GM23338 (cell line): ENCODE data around the gene KCNA3. TPM values are rescaled to one million over a fixed set of nuclear protein-coding genes. Genes with fewer than 3 reads are reported as not detected.
"Not testable (repeated sequence)": the region's sequence is repeated elsewhere in the genome, so short reads cannot be mapped to it uniquely, and the experiment has no call there.

Experiments used
- ATAC-seq: fragments of 200-7000 bp; cut with Tn5 transposase; 3 replicates; pipeline ENCODE4 v1.9.1; 2020
- DNase-seq: peaks from one replicate; pipeline ENCODE4 v3.0.0-alpha.2; 2015; ENCODE audit warnings: low spot score
- H2AFZ ChIP-seq: fragments of 200-600 bp; sonication (generic); 2 replicates; pipeline ENCODE4 v1.8.0; 2016; ENCODE audit warnings: antibody characterized with exemption, mild to moderate bottlenecking, moderate library complexity
- H3F3A ChIP-seq: fragments of 200-600 bp; sonication (generic); replicated peaks from 2 replicates; pipeline ENCODE4 v1.8.0; 2017; ENCODE audit warnings: antibody characterized with exemption, mixed run types, low read depth
- H3K27ac ChIP-seq: fragments of 200-600 bp; sonication (generic); 2 replicates; pipeline ENCODE4 v1.6.1; 2016; ENCODE audit warnings: low read depth
- H3K27me3 ChIP-seq: fragments of 200-600 bp; sonication (generic); 2 replicates; pipeline ENCODE4 v1.8.0; 2016; ENCODE audit warnings: mild to moderate bottlenecking, mixed run types, moderate library complexity; ENCODE audit not compliant: insufficient read depth
- H3K36me3 ChIP-seq: fragments of 200-600 bp; sonication (generic); 2 replicates; pipeline ENCODE4 v1.8.0; 2016; ENCODE audit warnings: mild to moderate bottlenecking; ENCODE audit not compliant: insufficient read depth
- H3K4me1 ChIP-seq: fragments of 200-600 bp; sonication (generic); 2 replicates; pipeline ENCODE4 v1.8.0; 2016; ENCODE audit warnings: mild to moderate bottlenecking, moderate library complexity; ENCODE audit not compliant: insufficient read depth
- H3K4me2 ChIP-seq: fragments of 200-600 bp; sonication (generic); 2 replicates; pipeline ENCODE4 v1.7.1; 2017; ENCODE audit warnings: mixed run types
- H3K4me3 ChIP-seq: fragments of 200-600 bp; sonication (generic); 2 replicates; pipeline ENCODE4 v1.6.1; 2016; ENCODE audit warnings: mixed run types
- H3K79me2 ChIP-seq: fragments of 200-600 bp; sonication (generic); replicated peaks from 2 replicates; pipeline ENCODE4 v1.8.0; 2017; ENCODE audit warnings: mild to moderate bottlenecking; ENCODE audit not compliant: insufficient read depth
- H3K9me2 ChIP-seq: fragments of 200-600 bp; sonication (generic); 2 replicates; pipeline ENCODE4 v1.8.0; 2017; ENCODE audit not compliant: insufficient read depth
- H4K20me1 ChIP-seq: fragments of 200-600 bp; sonication (generic); replicated peaks from 2 replicates; pipeline ENCODE4 v1.8.0; 2017; ENCODE audit warnings: mild to moderate bottlenecking; ENCODE audit not compliant: insufficient read depth
- H3K27ac Mint-ChIP-seq: 2 replicates; pipeline ENCODE4 v1.8.0; 2020; ENCODE audit warnings: inconsistent platforms, mild to moderate bottlenecking, moderate library complexity, mixed read lengths
- H3K27me3 Mint-ChIP-seq: 3 replicates; pipeline ENCODE4 v1.8.0; 2022; ENCODE audit warnings: low read depth, mild to moderate bottlenecking, moderate library complexity, mixed read lengths, inconsistent platforms; ENCODE audit not compliant: insufficient read depth, poor library complexity
- H3K36me3 Mint-ChIP-seq: 3 replicates; pipeline ENCODE4 v1.8.0; 2021; ENCODE audit warnings: low read depth, mild to moderate bottlenecking, inconsistent platforms, moderate library complexity, mixed read lengths
- H3K4me1 Mint-ChIP-seq: 3 replicates; pipeline ENCODE4 v1.8.0; 2020; ENCODE audit warnings: mild to moderate bottlenecking, inconsistent platforms, mixed read lengths
- H3K4me3 Mint-ChIP-seq: 3 replicates; pipeline ENCODE4 v1.8.0; 2021; ENCODE audit warnings: moderate library complexity, mild to moderate bottlenecking, inconsistent platforms, mixed read lengths
- H3K9me3 Mint-ChIP-seq: 3 replicates; pipeline ENCODE4 v1.8.0; 2020; ENCODE audit warnings: moderate library complexity, mild to moderate bottlenecking, inconsistent platforms, mixed read lengths
- CREB1 ChIP-seq: fragments of 250-450 bp; sonication (Bioruptor Pico); IDR thresholded peaks from 2 replicates; pipeline ENCODE4 v1.5.0; 2020; ENCODE audit warnings: low read depth, mild to moderate bottlenecking, moderate library complexity
- EZH2 ChIP-seq: fragments of 200-600 bp; sonication (generic); IDR thresholded peaks from one replicate; pipeline ENCODE4 v1.8.0; 2017; ENCODE audit warnings: antibody characterized with exemption, mild to moderate bottlenecking, low read depth; ENCODE audit not compliant: unreplicated experiment
- EZH2phosphoT487 ChIP-seq: fragments of 200-600 bp; sonication (generic); IDR thresholded peaks from one replicate; pipeline ENCODE4 v1.8.1; 2018; ENCODE audit warnings: antibody characterized with exemption; ENCODE audit not compliant: unreplicated experiment
- JUNB ChIP-seq: IDR thresholded peaks from one replicate; pipeline ENCODE4 v1.6.1; 2016; ENCODE audit warnings: antibody characterized with exemption; ENCODE audit not compliant: unreplicated experiment
- REST ChIP-seq: IDR thresholded peaks from one replicate; pipeline ENCODE4 v1.6.1; 2018; ENCODE audit warnings: antibody characterized with exemption; ENCODE audit not compliant: unreplicated experiment
- ZNF114 ChIP-seq: fragments of 250-450 bp; sonication (Bioruptor Pico); IDR thresholded peaks from 2 replicates; pipeline ENCODE4 v1.5.0; 2020; ENCODE audit warnings: mild to moderate bottlenecking, moderate library complexity
- ZNF331 ChIP-seq: fragments of 250-450 bp; sonication (Bioruptor Pico); IDR thresholded peaks from 2 replicates; pipeline ENCODE4 v1.5.0; 2020; ENCODE audit warnings: low read depth, mild to moderate bottlenecking, moderate library complexity
- ZNF462 ChIP-seq: fragments of 250-450 bp; sonication (Bioruptor Pico); IDR thresholded peaks from 2 replicates; pipeline ENCODE4 v1.5.0; 2020; ENCODE audit warnings: mild to moderate bottlenecking, moderate library complexity
- polyA plus RNA-seq: library from polyadenylated mRNA; unstranded; fragments of >200 nt; fragmentation: Nextera tagmentation; extraction: Ambion mirVana; gene quantifications from 2 replicates; pipeline ENCODE4 v1.2.1, GENCODE V29; 2016
- total RNA-seq: library from RNA; depleted of rRNA; stranded (reverse); fragments of >200 nt; shearing (Covaris generic); gene quantifications from 2 replicates; pipeline ENCODE4 v1.2.3, GENCODE V29; 2014

Gene KCNA3
- total and polyA plus RNA-seq, 2 experiments from 2014 or later, result 0.32 to 4.2 TPM

GRCh38 chr1:110659559-110659958 is 15.2 kb downstream of the KCNA3 start:
- H3K27me3 ChIP-seq, H3K36me3 ChIP-seq, ATAC-seq, H3K27me3 Mint-ChIP-seq, H3K9me3 Mint-ChIP-seq, H3K4me1 ChIP-seq, H4K20me1 ChIP-seq, H3K4me2 ChIP-seq, H3K36me3 Mint-ChIP-seq, H3K27ac Mint-ChIP-seq, H3F3A ChIP-seq, H3K27ac ChIP-seq, H3K9me2 ChIP-seq, DNase-seq, H3K4me3 Mint-ChIP-seq, H3K4me1 Mint-ChIP-seq, H3K79me2 ChIP-seq, H3K4me3 ChIP-seq, H2AFZ ChIP-seq: not testable (repeated sequence)

DNA sequence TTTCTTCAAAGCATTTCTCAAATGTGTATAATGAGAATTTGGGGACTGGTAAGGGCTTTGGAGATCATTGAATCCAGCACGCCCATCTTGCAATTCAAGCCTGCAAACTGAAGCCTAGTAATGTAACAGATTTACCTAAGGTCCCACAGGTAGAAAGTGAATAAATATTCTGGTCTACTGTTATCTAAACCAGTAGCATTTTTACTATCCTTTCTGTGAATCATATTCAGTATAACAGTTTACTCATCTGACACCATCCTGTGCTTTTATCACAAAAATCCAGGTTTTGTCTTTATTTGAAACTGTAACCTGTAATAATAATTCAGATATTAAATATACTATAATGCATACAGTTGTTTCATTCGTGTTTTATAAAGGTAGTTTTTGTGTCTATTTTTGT is 17.4 kb downstream of the KCNA3 start:
- Histone ChIP-seq H2AFZ (no peak overlapping the region), H3K27ac (no peak overlapping the region), H3K27me3 (no peaks in the 10 kb centered on the region), H3F3A (no peaks in the 10 kb centered on the region), H3K36me3 (no peaks in the 10 kb centered on the region), H3K9me2 (no peaks in the 10 kb centered on the region), H3K4me3 (no peak overlapping the region), H4K20me1 (no peaks in the 10 kb centered on the region), H3K4me2 (no peak overlapping the region), H3K79me2 (no peaks in the 10 kb centered on the region), H3K4me1 (no peaks in the 10 kb centered on the region)
- H3K4me3 Mint-ChIP-seq, result no peak overlapping the region
- ATAC-seq (no peak), DNase-seq (no peak)
- no peak for TF ChIP-seq EZH2phosphoT487
- no peak for TF ChIP-seq JUNB
- no peak for TF ChIP-seq REST
- no peak for TF ChIP-seq ZNF114
- no peak for TF ChIP-seq EZH2
- no peak for TF ChIP-seq CREB1
- TF ChIP-seq ZNF331, result no peak
- H3K27ac Mint-ChIP-seq, result no peak overlapping the region
- no peaks in the 10 kb centered on the region for H3K36me3 Mint-ChIP-seq
- no peaks in the 10 kb centered on the region for H3K27me3 Mint-ChIP-seq
- H3K9me3 Mint-ChIP-seq, result no peaks in the 10 kb centered on the region
- H3K4me1 Mint-ChIP-seq, result peaks cover 5% of the 10 kb centered on the region; the same call in 2 of the 3 replicates

GRCh38 chr1:110650609-110651008 is 24.1 kb downstream of the KCNA3 start:
- DNase-seq, result no peak
- Histone ChIP-seq H3K9me2 (no peaks in the 10 kb centered on the region), H3K36me3 (no peaks in the 10 kb centered on the region), H3F3A (no peaks in the 10 kb centered on the region), H3K27me3 (no peaks in the 10 kb centered on the region), H4K20me1 (no peaks in the 10 kb centered on the region), H3K4me3 (no peak overlapping the region), H3K4me1 (no peaks in the 10 kb centered on the region), H3K27ac (no peak overlapping the region), H2AFZ (no peak overlapping the region), H3K79me2 (no peaks in the 10 kb centered on the region), H3K4me2 (no peak overlapping the region)
- Mint-ChIP-seq H3K27ac (no peak overlapping the region), H3K9me3 (no peaks in the 10 kb centered on the region), H3K4me1 (peaks cover 5% of the 10 kb centered on the region; the same call in 2 of the 3 replicates), H3K4me3 (no peak overlapping the region), H3K27me3 (no peaks in the 10 kb centered on the region), H3K36me3 (no peaks in the 10 kb centered on the region)
- no peak for ATAC-seq
- TF ChIP-seq ZNF462, result no peak
